Measurements from ENCODE around the gene CHSY1. TPM values are rescaled to one million over a fixed set of nuclear protein-coding genes. Genes with fewer than 3 reads are reported as not detected.

CHSY1 gene
- total RNA-seq, 1 experiment from 2014 or later = 59.1 TPM

DNA sequence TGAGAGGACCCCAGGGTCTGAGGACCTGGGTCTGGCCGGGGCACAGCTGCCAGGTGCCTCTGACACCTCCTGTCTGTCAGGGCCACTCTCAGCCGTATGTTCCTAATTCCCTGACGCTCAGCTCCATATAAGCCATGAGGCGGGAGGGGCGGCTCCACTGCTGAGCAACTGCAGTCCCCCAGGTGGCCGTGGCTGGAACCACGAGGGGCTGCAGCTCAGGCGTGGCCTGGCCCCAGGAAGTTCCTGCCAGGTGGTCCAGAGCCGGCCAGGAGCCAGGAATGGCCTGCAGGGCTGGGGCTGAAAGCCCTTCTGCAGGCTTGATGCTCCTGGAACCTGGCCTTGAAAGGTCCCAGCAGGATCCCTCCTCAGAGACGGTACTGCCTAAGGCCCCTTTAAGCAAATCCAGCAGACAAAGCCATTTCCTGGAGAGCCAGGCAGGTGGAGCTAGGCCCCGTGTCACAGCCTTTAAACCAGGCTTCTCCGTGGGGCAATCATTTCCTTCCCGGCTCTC, 118.0 kb downstream of the CHSY1 start:
- peaks cover 13% of the 10 kb centered on the region for H3K9me3 Mint-ChIP-seq
- DNase-seq (ENCODE audit: low spot score) (peak; percentile 44), ATAC-seq (peak; percentile 58)
- H3K27ac Mint-ChIP-seq = peak overlapping the region; percentile 87; the same call in 1 of the 2 replicates
- H3K36me3 Mint-ChIP-seq = peaks cover 6% of the 10 kb centered on the region; the same call in 1 of the 2 replicates
- TF ChIP-seq ZNF423 (CRISPR knock-in tag; IDR thresholded peaks at IDR 0.05) (0 out of 2 replicates have a peak, but pooled peaks have one; percentile 47), ZBTB21 (CRISPR knock-in tag; IDR thresholded peaks at IDR 0.05; ENCODE audit: borderline replicate concordance) (no peak), AFF4 (CRISPR knock-in tag; IDR thresholded peaks at IDR 0.05; ENCODE audit: borderline replicate concordance) (no peak), SMAD3 (CRISPR knock-in tag; IDR thresholded peaks at IDR 0.05; ENCODE audit: borderline replicate concordance) (no peak)
- CTCF ChIA-PET = interaction anchor here (0.7 to 1.7 kb wide), 12 partner anchors 13 to 219 kb away, joined by 3 to 5 read pairs (median 3); no protein-coding TSS in a partner anchor
- H3K27me3 Mint-ChIP-seq (ENCODE audit: low read depth) = no peaks in the 10 kb centered on the region; the same call in 1 of the 2 replicates
- POLR2A ChIA-PET = no interaction called here
- H3K4me3 Mint-ChIP-seq = no peak overlapping the region
- H3K4me1 Mint-ChIP-seq = peaks cover 13% of the 10 kb centered on the region

DNA sequence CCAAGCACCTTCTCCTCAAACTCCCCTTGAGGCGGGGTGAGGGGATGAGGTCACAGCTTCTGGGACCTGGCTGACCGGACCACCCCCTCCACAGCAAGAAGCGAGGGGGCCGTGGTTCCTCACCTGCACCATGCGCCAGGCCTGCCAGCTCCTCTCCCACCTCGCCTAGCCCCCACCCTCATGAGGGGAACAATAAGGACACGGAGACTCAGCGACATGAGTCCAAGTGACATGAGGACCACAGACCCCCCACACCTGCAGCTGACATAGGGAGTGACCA, 118.7 kb downstream of the CHSY1 start:
- no peak overlapping the region for H3K27ac Mint-ChIP-seq
- ATAC-seq (no peak), DNase-seq (ENCODE audit: low spot score) (no peak)
- H3K4me1 Mint-ChIP-seq = peaks cover 17% of the 10 kb centered on the region
- H3K4me3 Mint-ChIP-seq = no peak overlapping the region
- ChIA-PET POLR2A (no interaction called here), CTCF (interaction anchor here (1.0 to 1.7 kb wide), 7 partner anchors 12 to 124 kb away, joined by 3 to 5 read pairs (median 3); no protein-coding TSS in a partner anchor)
- TF ChIP-seq SMAD4 (CRISPR knock-in tag; IDR thresholded peaks at IDR 0.05) (no peak), ZNF232 (CRISPR knock-in tag; IDR thresholded peaks at IDR 0.05) (no peak), MYBL2 (CRISPR knock-in tag; IDR thresholded peaks at IDR 0.05) (no peak), ZBTB21 (CRISPR knock-in tag; IDR thresholded peaks at IDR 0.05; ENCODE audit: borderline replicate concordance) (no peak), ZNF671 (CRISPR knock-in tag; IDR thresholded peaks at IDR 0.05) (no peak), ETV6 (CRISPR knock-in tag; IDR thresholded peaks at IDR 0.05) (no peak), CBFB (CRISPR knock-in tag; IDR thresholded peaks at IDR 0.05; ENCODE audit: low read depth) (no peak), USF2 (CRISPR knock-in tag; IDR thresholded peaks at IDR 0.05) (no peak), AFF4 (CRISPR knock-in tag; IDR thresholded peaks at IDR 0.05; ENCODE audit: borderline replicate concordance) (no peak)
- TF ChIP-seq, protein P1, sequence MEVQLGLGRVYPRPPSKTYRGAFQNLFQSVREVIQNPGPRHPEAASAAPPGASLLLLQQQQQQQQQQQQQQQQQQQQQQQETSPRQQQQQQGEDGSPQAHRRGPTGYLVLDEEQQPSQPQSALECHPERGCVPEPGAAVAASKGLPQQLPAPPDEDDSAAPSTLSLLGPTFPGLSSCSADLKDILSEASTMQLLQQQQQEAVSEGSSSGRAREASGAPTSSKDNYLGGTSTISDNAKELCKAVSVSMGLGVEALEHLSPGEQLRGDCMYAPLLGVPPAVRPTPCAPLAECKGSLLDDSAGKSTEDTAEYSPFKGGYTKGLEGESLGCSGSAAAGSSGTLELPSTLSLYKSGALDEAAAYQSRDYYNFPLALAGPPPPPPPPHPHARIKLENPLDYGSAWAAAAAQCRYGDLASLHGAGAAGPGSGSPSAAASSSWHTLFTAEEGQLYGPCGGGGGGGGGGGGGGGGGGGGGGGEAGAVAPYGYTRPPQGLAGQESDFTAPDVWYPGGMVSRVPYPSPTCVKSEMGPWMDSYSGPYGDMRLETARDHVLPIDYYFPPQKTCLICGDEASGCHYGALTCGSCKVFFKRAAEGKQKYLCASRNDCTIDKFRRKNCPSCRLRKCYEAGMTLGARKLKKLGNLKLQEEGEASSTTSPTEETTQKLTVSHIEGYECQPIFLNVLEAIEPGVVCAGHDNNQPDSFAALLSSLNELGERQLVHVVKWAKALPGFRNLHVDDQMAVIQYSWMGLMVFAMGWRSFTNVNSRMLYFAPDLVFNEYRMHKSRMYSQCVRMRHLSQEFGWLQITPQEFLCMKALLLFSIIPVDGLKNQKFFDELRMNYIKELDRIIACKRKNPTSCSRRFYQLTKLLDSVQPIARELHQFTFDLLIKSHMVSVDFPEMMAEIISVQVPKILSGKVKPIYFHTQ (CRISPR knock-in tag; IDR thresholded peaks at IDR 0.05) = no peak
- TF ChIP-seq, protein P2, sequence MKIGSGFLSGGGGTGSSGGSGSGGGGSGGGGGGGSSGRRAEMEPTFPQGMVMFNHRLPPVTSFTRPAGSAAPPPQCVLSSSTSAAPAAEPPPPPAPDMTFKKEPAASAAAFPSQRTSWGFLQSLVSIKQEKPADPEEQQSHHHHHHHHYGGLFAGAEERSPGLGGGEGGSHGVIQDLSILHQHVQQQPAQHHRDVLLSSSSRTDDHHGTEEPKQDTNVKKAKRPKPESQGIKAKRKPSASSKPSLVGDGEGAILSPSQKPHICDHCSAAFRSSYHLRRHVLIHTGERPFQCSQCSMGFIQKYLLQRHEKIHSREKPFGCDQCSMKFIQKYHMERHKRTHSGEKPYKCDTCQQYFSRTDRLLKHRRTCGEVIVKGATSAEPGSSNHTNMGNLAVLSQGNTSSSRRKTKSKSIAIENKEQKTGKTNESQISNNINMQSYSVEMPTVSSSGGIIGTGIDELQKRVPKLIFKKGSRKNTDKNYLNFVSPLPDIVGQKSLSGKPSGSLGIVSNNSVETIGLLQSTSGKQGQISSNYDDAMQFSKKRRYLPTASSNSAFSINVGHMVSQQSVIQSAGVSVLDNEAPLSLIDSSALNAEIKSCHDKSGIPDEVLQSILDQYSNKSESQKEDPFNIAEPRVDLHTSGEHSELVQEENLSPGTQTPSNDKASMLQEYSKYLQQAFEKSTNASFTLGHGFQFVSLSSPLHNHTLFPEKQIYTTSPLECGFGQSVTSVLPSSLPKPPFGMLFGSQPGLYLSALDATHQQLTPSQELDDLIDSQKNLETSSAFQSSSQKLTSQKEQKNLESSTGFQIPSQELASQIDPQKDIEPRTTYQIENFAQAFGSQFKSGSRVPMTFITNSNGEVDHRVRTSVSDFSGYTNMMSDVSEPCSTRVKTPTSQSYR (CRISPR knock-in tag; IDR thresholded peaks at IDR 0.05) = no peak
- no peaks in the 10 kb centered on the region; the same call in 1 of the 2 replicates for H3K27me3 Mint-ChIP-seq (ENCODE audit: low read depth)
- H3K9me3 Mint-ChIP-seq = peaks cover 20% of the 10 kb centered on the region
- H3K36me3 Mint-ChIP-seq = peaks cover 12% of the 10 kb centered on the region

All from WTC11 (cell line).